ENCODE measurements around the gene APOBEC3F.
"Not testable (repeated sequence)": the region's sequence is repeated elsewhere in the genome, so short reads cannot be mapped to it uniquely, and the experiment has no call there.

Gene APOBEC3F

DNA sequence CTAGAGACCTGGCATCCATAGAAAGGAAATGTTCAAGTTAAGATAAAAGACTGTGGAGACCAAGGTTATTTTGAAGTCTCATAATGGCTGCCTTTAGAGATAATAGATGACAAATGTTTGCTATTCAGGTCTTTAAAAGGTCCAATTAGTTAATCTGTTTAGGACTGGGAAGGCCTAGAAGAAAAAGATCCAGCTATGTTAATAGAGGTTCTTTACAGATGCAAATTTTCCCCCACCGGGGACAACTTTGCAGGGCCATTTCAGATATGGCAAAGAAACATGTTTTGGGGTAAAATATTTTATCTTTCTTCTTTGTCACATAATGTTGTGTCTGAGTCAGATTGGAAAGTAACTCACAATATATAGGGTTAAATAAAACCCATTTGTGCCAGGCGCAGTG lies 33.3 kb downstream of the APOBEC3F start:
- DNase-seq (ENCODE audit: low read depth): no peak

DNA sequence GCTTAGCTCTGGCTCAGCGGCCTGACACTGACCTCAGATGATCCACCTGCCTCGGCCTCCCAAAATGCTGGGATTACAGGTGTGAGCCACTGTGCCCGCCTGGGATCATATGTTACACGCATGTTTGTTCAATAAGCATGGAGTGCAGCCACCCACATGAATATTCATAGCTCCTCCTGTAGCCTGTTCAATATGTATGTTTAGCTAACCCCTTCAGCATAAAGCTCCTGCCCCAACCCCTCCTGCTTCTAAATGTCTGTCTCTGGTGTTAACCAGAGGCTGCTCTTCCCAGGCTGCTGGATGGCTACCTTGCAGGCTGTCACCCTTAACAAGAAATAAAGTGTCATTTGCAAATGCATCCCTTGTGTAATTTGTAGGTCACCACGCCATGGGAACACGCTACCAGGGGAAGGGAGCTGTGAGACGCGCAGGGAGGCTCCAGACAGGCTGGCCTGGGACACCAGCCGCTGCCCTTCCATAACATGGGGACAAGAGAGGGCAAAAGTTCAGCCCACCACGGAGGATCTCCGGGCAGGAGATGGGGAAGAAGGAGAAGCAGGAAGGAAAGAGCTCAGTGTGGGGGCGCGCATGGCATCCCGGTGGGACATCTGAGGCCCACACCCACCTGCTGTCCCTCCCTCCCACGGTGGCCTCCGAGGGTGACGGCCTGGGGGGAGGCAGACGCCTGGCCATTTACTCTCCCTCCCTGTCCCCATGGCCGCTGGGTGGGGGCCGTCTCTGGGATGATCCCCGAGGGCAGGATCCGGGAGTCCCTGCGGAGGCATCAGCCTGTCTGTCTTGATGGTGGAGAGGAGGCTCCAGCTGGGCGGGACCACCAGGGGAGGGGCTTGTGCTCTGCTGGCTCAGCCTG lies 35.7 kb downstream of the APOBEC3F start:
- DNase-seq (ENCODE audit: low read depth): not testable (repeated sequence)

DNA sequence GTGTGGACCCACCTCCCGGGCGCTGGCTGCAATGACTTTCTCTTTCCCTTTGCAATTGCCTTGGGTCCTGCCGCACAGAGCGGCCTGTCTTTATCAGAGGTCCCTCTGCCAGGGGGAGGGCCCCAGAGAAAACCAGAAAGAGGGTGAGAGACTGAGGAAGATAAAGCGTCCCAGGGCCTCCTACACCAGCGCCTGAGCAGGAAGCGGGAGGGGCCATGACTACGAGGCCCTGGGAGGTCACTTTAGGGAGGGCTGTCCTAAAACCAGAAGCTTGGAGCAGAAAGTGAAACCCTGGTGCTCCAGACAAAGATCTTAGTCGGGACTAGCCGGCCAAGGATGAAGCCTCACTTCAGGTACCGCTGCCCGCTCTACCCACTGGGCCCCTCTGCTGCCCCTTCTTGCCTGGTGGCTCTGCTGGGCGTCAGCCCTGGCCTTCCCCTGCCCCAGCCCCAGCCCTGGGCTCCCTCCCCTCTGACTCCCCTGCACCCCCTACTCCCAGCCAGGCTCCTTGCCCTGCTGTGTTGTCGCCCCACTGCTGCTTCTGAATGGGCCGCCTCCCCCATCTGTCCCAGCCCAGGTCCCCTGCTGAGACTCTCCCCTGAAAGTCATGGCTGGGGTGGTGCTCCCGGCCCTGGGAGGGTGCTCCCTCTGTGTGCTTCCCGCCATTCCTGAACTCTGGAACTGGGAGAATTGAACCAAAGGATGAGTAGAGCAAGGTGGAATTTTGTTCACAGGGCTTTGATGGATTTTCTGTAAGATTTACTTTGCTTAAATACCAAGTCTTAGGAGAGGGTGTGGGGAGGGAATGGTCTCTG lies 36.6 kb downstream of the APOBEC3F start, which contains the start of gene APOBEC3G:
Gene APOBEC3G, plus strand, starts transcription at position 250 of the 815 bp plus-strand sequence. Its CDS starts 87 bp downstream, at position 337.
- DNase-seq (ENCODE audit: low read depth): peak; percentile 80

DNA sequence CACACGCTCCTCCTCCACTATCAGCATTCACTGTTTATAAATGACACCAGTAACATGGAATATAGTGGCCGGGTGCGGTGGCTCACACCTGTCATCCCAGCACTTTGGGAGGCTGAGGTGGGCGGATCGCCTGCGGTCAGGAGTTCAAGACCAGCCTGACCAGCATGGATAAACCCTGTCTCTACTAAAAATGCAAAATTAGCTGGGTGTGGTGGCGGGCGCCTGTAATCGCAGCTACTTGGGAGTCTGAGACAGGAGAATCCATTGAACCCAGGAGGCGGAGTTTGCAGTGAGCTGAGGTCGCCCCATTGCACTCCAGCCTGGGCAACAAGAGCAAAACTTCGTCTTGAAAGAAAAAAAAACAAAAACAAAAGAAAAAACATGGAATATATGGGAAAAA lies 37.2 kb downstream of the APOBEC3F start:
- not testable (repeated sequence) for DNase-seq (ENCODE audit: low read depth)

DNA sequence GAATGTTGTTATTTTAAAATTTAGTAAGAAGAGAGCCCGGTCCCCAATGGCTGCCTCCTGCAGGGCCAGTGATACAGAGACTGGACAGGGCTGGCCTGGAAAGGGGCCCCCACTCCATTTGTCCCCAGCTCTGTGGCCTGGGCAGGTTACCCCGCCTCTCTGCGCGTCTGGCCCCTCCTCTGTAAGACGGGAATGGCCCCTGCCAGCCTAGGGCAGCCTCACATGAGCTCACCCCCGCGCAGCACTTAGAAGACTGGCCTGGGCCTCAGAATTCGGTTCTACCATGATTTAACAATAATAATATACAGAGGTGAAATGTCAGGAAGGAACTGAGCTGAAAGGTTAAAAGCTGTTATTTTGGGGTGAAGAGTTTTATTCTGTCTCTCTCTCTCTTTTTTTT lies 37.7 kb downstream of the APOBEC3F start:
- DNase-seq (ENCODE audit: low read depth): no peak

DNA sequence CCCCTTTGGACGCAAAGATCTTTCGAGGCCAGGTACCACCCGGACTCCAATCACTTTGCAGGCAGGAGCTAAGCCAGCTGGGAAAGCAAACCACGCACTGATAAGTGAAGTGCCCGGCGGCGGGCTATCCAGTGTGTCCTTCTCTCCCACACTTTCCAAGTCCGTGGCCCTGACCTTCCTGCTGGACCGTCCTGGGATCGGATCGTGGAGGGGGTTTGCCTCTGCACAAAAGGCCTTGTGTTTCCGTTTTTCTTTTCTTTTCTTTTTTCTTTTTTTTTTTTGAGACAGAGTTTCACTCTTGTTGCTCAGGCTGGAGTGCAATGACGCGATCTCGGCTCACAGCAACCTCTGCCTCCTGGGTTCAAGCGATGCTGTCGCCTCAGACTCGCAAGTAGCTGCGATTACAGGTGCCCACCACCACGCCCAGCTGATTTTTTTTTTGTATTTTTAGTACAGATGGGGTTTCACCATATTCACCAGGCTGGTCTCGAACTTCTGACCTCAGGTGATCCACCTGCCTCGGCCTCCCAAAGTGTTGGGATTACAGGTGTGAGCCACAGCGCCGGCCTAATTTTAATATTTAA lies 38.5 kb downstream of the APOBEC3F start:
- not testable (repeated sequence) for DNase-seq (ENCODE audit: low read depth)

DNA sequence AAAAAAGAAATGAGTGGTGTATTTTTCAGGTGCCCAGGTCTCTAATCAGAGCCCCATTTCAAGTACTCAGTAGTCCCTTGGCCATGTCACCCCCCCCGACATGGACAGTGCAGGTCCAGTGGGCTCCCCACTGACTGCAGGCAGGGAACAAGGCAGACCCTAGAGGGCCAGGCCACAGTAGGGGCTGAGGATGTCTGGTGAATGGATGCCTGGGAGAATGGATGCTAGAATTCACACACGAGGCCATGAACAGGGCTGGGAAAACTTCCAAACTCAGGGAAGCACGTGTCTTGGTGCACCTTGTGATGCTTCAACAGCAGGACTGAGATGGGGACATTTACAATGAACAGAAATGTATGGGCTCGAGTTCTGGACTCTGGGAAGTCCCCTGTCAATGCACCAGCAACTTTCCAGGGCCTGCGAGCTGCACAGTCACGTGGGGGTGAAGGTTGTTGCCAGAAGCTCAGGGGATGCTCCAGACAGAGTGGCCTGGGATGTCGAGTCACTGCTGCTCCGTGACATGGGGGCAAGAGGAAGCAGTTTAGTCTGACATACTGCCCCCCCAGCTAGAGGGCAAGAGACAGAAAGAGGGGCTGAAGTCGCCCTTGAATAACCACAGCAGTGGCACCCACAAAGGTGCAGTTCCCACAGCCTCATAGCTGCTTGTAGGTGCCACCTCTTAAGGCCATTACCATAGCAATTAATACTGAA lies 39.5 kb downstream of the APOBEC3F start:
- no peak for DNase-seq (ENCODE audit: low read depth)

DNA sequence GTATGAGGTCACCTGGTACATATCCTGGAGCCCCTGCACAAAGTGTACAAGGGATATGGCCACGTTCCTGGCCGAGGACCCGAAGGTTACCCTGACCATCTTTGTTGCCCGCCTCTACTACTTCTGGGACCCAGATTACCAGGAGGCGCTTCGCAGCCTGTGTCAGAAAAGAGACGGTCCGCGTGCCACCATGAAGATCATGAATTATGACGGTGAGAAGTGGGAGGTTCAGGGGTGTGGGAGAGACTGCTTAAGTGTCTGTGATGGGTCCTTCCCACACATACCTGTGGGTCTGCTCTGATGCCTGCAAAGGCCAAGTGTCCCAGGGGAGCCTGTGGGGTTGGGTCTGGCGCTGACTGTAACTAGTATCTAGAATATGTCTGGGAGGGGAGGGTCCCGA lies 40.4 kb downstream of the APOBEC3F start:
- no peak for DNase-seq (ENCODE audit: low read depth)

DNA sequence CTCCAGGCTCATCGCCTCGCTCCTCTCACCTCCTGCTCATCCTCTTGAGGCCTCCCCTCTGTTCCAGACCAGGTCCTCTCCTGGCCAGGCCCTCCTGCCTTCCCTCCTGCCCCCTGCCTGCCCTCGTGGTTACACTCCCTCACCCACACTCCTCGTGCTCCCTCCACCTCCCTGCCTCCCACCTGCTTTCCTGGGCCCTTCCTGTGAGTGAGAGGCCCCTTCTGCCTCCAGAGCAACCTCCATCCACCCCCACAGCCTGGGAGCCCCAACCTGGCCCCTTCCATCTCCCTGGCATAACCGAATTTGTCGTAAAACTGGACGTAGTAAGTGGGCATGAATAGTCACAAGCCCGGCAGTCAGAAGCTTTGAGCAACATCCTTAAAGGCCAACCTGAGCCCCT lies 40.9 kb downstream of the APOBEC3F start:
- no peak for DNase-seq (ENCODE audit: low read depth)

DNA sequence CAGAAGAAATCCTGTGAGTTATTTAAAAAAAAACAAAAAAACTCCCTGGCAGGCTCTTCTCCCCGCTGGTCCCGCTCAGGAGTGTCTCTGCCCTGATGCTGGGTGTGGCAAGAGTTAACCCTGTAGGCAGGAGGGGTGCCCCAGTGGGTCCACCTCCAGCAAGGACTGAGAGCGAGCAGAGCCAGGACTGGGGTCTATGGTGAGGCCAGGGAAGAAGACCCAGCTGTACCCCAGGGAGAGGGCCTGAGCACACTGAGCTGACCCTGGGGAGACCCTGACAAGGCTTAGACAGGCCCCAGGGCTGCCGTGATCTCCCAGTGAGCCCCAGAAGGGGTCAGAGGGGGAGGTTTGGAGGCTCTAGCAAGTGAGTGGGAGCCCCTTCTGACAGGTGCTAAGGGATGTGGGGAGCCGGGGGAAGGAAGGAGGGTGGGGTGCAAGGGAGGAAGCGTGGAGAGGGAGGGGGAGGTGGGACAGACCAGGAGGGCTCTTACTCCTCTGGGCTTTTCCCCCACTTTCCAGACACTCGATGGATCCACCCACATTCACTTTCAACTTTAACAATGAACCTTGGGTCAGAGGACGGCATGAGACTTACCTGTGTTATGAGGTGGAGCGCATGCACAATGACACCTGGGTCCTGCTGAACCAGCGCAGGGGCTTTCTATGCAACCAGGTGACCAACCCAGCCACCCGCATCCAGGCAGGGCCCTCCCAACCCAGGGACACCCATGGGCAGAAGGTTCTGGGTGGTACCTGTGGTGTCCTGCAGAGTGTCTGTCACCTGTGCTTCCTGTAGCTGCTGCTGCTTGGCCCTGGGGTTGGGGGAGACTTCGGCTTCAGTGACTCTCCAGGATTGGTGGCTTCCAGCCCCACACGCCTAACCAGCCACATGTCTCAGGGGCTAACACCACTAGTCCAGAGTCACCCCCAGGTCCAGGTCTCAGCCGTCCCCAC lies 42.8 kb downstream of the APOBEC3F start:
- no peak for DNase-seq (ENCODE audit: low read depth)

DNA sequence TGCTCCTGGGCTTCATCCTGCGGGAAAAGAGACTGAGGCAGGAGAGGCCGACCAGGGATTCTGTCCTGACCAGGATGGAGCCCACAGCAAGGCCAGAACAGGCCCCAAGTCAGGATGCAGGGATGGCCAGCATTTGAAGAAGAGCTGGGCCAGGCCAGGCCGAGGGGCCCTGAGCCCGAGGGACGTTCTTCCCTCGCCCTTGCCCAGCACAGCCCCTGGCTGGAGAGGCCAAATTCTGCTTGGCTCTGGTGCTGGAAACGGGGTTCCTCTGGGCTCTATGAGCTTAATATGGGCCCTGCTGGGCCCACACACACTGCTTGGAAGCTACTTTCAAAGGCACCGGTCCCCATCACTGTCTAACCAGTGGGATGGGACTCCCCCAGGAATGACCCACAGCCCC lies 44.0 kb downstream of the APOBEC3F start:
- DNase-seq (ENCODE audit: low read depth): no peak

DNA sequence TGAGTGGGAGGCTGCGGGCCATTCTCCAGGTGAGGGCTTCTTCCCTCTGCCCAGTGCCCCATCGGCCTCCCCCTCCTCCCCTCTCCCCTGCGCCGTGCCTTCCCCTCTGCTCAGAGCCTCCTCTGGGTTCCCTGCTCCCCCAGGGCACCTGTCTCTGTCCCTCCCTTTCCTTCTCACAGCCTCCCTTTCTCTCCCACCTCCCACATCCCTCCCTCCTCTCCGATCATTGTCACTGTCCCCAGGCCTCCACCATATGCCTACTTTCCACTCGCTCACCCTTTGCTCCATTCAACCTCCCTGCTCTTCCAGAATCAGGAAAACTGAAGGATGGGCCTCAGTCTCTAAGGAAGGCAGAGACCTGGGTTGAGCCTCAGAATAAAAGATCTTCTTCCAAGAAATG lies 46.4 kb downstream of the APOBEC3F start:
- no peak for DNase-seq (ENCODE audit: low read depth)

DNA sequence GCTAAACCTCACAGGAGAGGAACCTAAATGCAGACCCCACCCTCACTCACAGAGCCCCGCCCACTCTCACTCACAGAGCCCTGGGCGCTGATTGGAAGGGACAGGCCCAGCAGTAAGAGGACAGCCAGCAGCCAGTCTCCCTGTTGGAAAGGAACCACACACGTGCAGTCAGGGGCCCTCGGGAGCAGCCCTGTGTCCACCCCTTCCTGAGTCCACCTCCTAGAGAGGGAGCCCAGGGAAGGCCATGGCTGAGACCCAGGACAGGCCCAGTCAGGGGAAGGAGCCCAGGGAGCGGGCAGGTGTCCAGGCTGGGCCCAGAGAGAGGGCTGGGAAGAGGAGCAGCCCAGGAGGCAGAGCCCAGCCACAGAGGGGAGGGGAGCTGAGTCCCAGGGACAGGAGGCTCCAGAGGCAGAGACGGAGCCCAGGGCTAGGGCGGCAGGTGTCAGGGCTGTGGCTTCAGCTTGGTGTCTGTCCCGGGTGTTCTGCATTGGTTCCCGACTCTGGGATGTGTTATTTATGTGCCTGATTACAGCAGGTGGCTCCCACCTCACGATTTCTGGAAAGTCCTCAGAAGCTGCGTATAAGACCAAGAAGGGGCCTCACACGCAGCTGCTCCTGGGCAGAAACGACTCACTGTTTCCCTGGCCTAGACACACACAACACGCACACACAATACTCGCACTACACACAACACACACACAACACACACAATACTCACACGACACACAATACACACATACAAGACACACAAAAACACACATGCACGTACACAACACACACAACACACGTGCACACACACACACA lies 47.4 kb downstream of the APOBEC3F start:
- no peak for DNase-seq (ENCODE audit: low read depth)

DNA sequence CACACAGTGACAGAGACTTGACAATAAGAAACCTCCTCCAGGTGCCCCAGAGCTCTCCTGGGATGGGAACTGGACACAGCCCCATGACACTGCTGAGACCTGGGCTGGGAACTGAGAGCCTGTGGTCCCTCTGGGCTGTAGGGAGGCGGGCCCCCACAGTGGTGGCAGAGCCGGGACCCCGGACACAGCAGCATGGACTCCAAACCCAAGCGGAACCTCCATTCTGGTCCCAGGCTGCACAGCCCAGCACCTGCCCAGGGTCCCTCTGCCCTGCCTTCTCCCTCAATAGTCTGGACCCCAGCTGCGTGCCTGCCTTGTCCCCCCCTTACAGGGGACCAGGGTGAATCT lies 48.0 kb downstream of the APOBEC3F start:
- DNase-seq (ENCODE audit: low read depth): no peak

DNA sequence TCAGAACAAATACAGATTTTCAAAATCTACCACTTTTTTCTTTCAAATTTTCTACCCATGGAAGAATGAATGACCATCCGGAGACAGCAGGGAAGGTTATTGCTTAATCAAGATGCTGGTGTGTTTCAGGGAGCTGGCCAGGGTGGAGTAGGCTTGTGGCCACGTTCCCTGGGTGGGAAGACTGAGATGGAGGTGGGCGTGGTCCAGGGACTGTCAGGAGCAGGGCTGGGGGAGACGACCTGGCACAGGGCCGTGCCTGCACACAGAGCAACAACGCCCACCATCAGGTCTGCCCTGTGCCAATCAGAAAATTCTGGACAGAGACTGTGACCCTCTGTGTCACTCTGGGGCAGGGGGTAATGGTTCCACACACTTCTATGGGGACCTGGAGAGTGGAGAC lies 49.3 kb downstream of the APOBEC3F start:
- no peak for DNase-seq (ENCODE audit: low read depth)

DNA sequence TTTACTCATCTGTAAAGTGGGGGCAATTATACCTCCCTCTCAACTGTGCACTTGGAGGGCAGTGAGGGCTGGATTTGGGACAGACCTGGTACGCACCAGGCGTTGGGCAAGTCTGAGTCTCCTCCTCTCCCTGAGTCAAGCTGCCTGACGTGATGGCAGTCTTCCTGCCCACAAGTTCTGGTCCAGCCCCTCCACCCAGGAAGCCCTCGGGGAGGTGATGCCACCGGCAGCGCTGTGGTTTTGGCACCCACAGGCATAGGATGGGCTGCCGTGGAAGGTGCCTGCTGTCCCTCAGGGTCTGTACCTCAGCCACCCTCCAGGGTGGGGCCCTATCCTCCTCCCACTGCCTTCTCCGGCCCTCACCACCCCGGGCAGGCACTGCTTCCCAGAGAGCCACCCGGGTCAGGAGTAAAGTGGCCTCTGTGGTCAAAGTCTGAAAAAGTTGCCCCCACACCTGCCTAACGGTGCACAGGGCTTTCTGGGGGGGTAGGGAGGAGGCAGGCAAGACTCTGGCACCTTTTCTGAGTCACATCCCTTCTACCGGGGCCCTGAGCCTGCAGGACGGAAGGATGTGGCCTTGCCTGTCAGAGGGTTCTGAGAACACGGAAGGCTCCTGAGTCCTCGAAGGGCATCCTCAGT lies 49.9 kb downstream of the APOBEC3F start:
- no peak for DNase-seq (ENCODE audit: low read depth)

DNA sequence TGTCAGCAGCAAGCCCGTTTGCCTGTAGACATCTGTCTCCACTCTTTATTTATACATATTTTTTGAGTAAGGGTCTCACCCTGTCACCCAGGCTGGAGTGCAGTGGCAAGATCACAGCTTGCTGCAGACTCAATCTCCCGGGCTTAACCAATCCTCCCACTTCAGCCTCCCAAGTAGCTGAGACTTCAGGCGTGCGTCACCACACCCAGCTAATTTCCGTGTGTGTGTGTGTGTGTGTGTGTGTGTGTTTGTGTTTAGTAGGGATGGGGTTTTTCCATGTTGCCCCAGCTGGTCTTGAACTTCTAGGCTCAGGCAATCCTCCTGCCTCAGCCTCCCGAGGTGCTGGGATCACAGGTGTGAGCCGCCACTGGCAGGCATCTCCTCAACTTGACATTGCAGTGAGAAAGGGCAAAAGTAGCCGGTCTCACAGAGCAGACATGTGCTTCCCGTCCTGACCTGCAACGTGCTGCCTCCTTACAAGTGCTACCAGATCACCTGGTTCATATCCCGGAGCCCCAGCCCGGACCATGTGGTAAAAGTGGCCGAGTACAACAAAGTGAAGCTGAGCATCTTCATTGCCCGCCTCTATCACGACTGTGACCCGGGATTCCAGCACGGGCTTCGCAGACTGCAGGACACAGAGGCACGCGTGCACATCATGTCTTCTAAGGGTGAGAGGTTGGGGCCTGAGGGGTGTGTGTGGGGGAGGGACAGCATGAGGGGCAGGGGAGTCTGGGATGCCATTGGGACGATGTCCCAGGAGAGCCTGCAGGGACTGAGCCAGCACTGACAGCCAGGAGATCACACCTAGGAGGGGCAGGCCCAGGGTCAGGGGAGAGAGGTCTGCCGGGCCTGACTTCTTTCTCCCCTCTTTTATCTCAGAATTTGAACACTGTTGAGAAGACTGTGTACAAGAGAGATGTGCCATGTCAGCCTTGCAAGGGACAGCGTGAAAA lies 50.7 kb downstream of the APOBEC3F start:
- DNase-seq (ENCODE audit: low read depth): no peak

DNA sequence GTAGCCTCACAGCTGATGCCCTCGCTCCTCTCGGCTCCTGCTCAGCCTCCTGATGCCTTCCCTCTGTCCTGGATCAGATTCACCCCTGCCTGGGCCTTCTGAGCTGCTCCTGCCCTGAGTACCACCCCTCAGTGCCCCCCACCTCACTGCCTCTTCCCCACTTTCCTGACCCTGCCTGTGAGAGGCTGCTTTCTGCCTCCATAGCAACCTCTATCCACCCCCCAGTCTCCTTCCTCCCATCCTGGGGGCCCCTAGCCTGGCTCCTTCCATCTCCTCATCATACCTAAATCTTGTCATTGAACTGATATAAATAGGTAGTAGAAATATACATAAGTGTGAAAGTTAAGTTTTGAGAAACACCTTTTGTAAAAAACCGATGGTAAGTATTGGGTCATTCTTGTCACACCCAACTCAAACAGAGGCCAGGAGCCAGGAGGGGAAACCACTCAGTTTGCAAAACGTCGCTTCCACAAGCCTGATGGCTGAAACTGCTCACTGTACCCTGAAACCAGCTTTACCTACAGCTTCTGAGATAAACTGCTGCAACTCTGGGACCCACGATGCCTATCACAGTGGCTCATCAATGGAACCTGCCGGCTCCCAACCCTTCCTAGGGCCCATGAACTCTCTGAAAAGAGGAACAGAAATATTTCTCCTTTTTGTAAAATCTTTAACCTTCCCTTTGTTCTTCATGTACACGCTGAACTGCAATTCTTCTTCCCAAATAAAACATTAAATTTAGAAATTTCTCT lies 51.6 kb downstream of the APOBEC3F start:
- no peak for DNase-seq (ENCODE audit: low read depth)
